ENCODE results near the gene CRYGB.

GRCh38 chr2:208118918-208119317 is 27.0 kb downstream of the CRYGB start:
- TF ChIP-seq SMC3 (IDR thresholded peaks at IDR 0.05; ENCODE audit: low read depth, low read length), result no peak
- TF ChIP-seq CTCF (IDR thresholded peaks at IDR 0.05), result no peak
- TF ChIP-seq FOXJ3 (CRISPR knock-in tag; IDR thresholded peaks at IDR 0.05), result no peak
- TF ChIP-seq POLR2AphosphoS5 (IDR thresholded peaks at IDR 0.05; ENCODE audit: low read depth, low read length), result no peak
- TF ChIP-seq FOXM1 (IDR thresholded peaks at IDR 0.05; ENCODE audit: low read depth), result no peak
- TF ChIP-seq NRF1 (IDR thresholded peaks at IDR 0.05; ENCODE audit: low read depth, low read length), result no peak
- no peak for TF ChIP-seq USF2 (IDR thresholded peaks at IDR 0.05; ENCODE audit: borderline replicate concordance, low read depth, low read length)
- no peak for TF ChIP-seq NFIC (IDR thresholded peaks at IDR 0.05; ENCODE audit: borderline replicate concordance)
- no peak for TF ChIP-seq MAX (IDR thresholded peaks at IDR 0.05; ENCODE audit: low read depth)
- TF ChIP-seq GATA2 (CRISPR knock-in tag; IDR thresholded peaks at IDR 0.05), result no peak
